ENCODE results near the gene SS18L1. TPM values are rescaled to one million over a fixed set of nuclear protein-coding genes. Genes with fewer than 3 reads are reported as not detected.

Gene SS18L1
- total RNA-seq, 2 experiments from 2014 or later, result 13.7 to 15.2 TPM

DNA sequence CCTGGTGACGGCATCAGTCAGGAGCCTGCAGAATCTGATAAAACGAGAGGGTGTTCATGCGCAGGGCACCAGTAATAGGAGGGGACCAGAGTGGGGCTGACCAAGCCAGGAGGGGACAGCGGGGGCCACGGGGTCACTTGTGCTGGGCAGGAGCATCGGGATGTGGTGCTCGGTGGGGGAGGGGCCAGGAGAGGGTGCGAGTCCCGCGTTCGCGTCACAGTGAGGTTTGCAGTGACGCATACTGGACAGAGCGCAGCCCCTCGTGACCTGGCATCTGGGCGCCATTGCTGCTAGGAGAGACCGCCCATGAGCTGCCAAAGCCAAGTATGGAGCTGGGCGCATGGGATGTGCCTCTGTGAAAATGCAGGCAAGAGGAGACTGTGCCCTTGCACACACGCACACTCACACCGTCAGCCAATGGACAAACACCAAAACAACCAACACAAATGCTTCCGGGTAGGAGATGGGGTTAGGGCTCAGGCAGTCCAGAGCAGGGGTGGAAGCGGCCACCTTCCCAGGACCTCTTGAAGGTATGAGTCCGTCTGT lies 25.4 kb downstream of the SS18L1 start:
- ChIA-PET CTCF (no interaction called here), POLR2A (no interaction called here)
- no peaks in the 10 kb centered on the region for H3K27me3 Mint-ChIP-seq
- peaks cover 22% of the 10 kb centered on the region for H3K36me3 Mint-ChIP-seq
- no peak overlapping the region for H3K27ac Mint-ChIP-seq
- H3K4me3 Mint-ChIP-seq, result no peak overlapping the region
- intact Hi-C loops (cut with micrococcal nuclease), result no loop called here
- H3K9me3 Mint-ChIP-seq, result no peaks in the 10 kb centered on the region
- no peak for DNase-seq
- no peaks in the 10 kb centered on the region for H3K4me1 Mint-ChIP-seq (ENCODE audit: low read depth)

DNA sequence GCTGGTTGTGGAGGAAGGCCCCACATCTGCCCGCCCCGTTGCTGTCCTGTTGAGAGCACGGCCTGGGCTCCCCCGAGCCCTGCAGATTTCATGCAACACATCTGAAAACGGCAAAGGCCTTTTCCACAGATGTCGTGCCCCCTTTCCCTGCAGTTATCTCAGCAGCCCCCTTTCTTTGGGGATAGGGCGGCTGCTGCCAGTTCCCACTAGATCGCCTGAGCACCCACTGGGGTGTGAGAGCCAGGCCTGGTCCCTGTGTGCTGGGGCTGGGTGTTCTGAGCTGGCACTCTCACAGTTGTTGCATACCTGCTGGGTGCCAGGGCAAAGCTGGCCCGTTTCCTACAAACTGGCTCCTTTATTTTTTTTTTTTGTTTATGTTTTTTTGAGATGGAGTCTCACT lies 27.0 kb downstream of the SS18L1 start:
- intact Hi-C loops (cut with micrococcal nuclease), result no loop called here
- H3K4me1 Mint-ChIP-seq (ENCODE audit: low read depth), result no peaks in the 10 kb centered on the region
- DNase-seq, result no peak
- no peak overlapping the region for H3K27ac Mint-ChIP-seq
- H3K27me3 Mint-ChIP-seq, result no peaks in the 10 kb centered on the region
- H3K4me3 Mint-ChIP-seq, result no peak overlapping the region
- POLR2A ChIA-PET, result no interaction called here
- H3K36me3 Mint-ChIP-seq, result peaks cover 14% of the 10 kb centered on the region
- H3K9me3 Mint-ChIP-seq, result no peaks in the 10 kb centered on the region
- CTCF ChIA-PET, result no interaction called here

- Mint-ChIP-seq H3K4me3 (no peak overlapping the region), H3K9me3 (no peaks in the 10 kb centered on the region), H3K4me1 (ENCODE audit: low read depth) (no peaks in the 10 kb centered on the region), H3K27me3 (no peaks in the 10 kb centered on the region), H3K27ac (no peak overlapping the region), H3K36me3 (peaks cover 9% of the 10 kb centered on the region)
- ChIA-PET POLR2A (no interaction called here), CTCF (no interaction called here)
- intact Hi-C loops (cut with micrococcal nuclease), result no loop called here
- no peak for DNase-seq
These were observed 27.7 kb downstream of the SS18L1 start for GRCh38 chr20:62171245-62171644.

DNA sequence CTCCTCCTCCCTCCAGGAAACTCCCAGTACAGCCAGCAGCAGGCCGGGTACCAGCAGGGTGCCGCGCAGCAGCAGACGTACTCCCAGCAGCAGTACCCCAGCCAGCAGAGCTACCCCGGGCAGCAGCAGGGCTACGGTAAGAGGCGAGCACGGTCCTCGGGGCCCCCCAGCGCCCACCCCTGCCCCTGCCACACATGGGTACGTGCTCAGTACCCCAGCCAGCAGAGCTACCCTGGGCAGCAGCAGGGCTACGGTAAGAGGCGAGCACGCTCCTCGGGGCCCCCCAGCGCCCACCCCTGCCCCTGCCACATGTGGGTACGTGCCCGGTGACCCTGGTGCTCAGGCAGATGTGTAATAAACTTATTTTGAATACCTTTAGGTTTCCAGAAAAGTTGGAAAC lies 29.1 kb downstream of the SS18L1 start:
- H3K36me3 Mint-ChIP-seq, result peaks cover 7% of the 10 kb centered on the region
- intact Hi-C loops (cut with micrococcal nuclease), result no loop called here
- ChIA-PET POLR2A (no interaction called here), CTCF (interaction anchor here (0.7 kb wide), 1 partner anchor 162 kb away, joined by 3 read pairs; no protein-coding TSS in a partner anchor)
- no peaks in the 10 kb centered on the region for H3K27me3 Mint-ChIP-seq
- H3K4me1 Mint-ChIP-seq (ENCODE audit: low read depth), result no peaks in the 10 kb centered on the region
- H3K27ac Mint-ChIP-seq, result no peak overlapping the region
- DNase-seq, result no peak
- no peak overlapping the region for H3K4me3 Mint-ChIP-seq
- H3K9me3 Mint-ChIP-seq, result no peaks in the 10 kb centered on the region

DNA sequence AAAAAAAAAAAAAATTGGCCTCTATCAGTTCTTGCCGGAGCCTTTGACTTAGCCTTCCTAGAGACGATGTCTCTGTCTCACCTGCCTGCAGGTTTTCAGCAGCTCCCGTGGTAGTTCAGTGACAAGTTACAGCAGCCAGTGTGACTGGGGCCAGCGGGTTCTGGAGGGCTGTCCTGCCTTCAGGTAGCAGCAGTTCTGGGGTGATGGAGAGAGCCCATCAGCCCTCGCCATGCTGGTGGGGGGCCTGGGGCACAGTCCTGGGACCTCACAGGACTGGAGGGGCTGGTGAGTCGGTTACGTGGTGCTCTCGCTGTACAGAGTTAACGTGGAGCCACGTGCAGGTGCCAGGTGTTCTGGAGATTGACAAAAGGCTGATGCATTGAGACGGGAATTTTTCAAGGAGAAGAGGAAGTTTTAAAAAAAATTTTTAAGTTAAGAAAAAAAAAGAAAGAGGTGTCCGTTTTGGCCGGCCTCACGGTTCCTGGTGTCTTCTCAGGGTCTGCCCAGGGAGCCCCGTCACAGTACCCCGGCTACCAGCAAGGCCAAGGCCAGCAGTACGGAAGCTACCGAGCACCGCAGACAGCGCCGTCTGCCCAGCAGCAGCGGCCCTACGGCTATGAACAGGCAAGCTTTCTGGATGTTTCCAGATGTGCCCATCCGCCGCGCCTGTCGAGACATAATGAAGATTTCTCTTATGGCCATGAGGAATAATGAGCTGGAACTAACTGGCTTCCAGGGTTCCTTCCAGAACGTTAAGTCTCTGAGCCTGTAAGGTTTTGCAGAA lies 30.6 kb downstream of the SS18L1 start:
- no peaks in the 10 kb centered on the region for H3K27me3 Mint-ChIP-seq
- no peak overlapping the region for H3K27ac Mint-ChIP-seq
- no peaks in the 10 kb centered on the region for H3K4me1 Mint-ChIP-seq (ENCODE audit: low read depth)
- peaks cover 4% of the 10 kb centered on the region for H3K36me3 Mint-ChIP-seq
- POLR2A ChIA-PET, result no interaction called here
- intact Hi-C loops (cut with micrococcal nuclease), result no loop called here
- CTCF ChIA-PET, result no interaction called here
- no peak overlapping the region for H3K4me3 Mint-ChIP-seq
- DNase-seq, result no peak
- no peaks in the 10 kb centered on the region for H3K9me3 Mint-ChIP-seq

- H3K27ac Mint-ChIP-seq, result no peak overlapping the region
- intact Hi-C loops (cut with micrococcal nuclease), result no loop called here
- no peak for DNase-seq
- no peaks in the 10 kb centered on the region for H3K4me1 Mint-ChIP-seq (ENCODE audit: low read depth)
- POLR2A ChIA-PET, result no interaction called here
- CTCF ChIA-PET, result no interaction called here
- H3K36me3 Mint-ChIP-seq, result peaks cover 4% of the 10 kb centered on the region
- no peaks in the 10 kb centered on the region for H3K9me3 Mint-ChIP-seq
- H3K27me3 Mint-ChIP-seq, result no peaks in the 10 kb centered on the region
- H3K4me3 Mint-ChIP-seq, result no peak overlapping the region
These were observed 31.5 kb downstream of the SS18L1 start for GRCh38 chr20:62174870-62175624.

- Mint-ChIP-seq H3K27me3 (no peaks in the 10 kb centered on the region), H3K9me3 (no peaks in the 10 kb centered on the region), H3K27ac (no peak overlapping the region), H3K4me1 (ENCODE audit: low read depth) (no peaks in the 10 kb centered on the region), H3K36me3 (peaks cover 4% of the 10 kb centered on the region), H3K4me3 (no peak overlapping the region)
- POLR2A ChIA-PET, result no interaction called here
- CTCF ChIA-PET, result no interaction called here
- intact Hi-C loops (cut with micrococcal nuclease), result no loop called here
- no peak for DNase-seq
These were observed 32.1 kb downstream of the SS18L1 start for GRCh38 chr20:62175711-62176110.

- Mint-ChIP-seq H3K36me3 (peaks cover 4% of the 10 kb centered on the region), H3K9me3 (no peaks in the 10 kb centered on the region), H3K4me3 (no peak overlapping the region), H3K27me3 (no peaks in the 10 kb centered on the region), H3K27ac (no peak overlapping the region), H3K4me1 (ENCODE audit: low read depth) (peaks cover 3% of the 10 kb centered on the region)
- DNase-seq, result no peak
- ChIA-PET POLR2A (interaction anchor here (0.6 kb wide), 1 partner anchor 9 kb away, joined by 3 read pairs; no protein-coding TSS in a partner anchor), CTCF (no interaction called here)
- intact Hi-C loops (cut with micrococcal nuclease), result no loop called here
These were observed 33.3 kb downstream of the SS18L1 start for GRCh38 chr20:62176866-62177265.

DNA sequence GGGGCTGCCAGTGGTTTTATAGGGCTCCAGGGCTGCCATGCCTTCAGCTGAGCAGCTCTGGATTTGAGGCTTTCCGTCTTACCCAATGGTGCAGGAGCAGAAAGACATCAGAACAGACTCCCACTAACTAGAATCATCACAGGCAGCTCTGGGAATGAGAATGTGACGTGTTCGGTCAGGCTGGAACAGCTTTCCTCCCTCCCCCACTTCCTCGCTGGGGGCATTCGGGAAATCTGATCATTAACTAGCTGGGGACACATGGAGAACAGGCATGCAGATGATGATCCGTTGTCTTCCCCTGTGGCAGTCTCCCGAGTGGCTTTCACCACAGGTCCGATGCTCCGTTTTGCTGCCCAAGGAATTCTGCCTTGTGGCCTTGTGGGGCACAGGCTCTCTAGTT lies 33.7 kb downstream of the SS18L1 start:
- ChIA-PET CTCF (no interaction called here), POLR2A (interaction anchor here (0.6 kb wide), 1 partner anchor 9 kb away, joined by 3 read pairs; no protein-coding TSS in a partner anchor)
- intact Hi-C loops (cut with micrococcal nuclease), result no loop called here
- no peaks in the 10 kb centered on the region for H3K9me3 Mint-ChIP-seq
- H3K4me1 Mint-ChIP-seq (ENCODE audit: low read depth), result peaks cover 7% of the 10 kb centered on the region
- no peaks in the 10 kb centered on the region for H3K27me3 Mint-ChIP-seq
- no peak for DNase-seq
- no peak overlapping the region for H3K4me3 Mint-ChIP-seq
- H3K36me3 Mint-ChIP-seq, result peaks cover 4% of the 10 kb centered on the region
- H3K27ac Mint-ChIP-seq, result no peak overlapping the region

DNA sequence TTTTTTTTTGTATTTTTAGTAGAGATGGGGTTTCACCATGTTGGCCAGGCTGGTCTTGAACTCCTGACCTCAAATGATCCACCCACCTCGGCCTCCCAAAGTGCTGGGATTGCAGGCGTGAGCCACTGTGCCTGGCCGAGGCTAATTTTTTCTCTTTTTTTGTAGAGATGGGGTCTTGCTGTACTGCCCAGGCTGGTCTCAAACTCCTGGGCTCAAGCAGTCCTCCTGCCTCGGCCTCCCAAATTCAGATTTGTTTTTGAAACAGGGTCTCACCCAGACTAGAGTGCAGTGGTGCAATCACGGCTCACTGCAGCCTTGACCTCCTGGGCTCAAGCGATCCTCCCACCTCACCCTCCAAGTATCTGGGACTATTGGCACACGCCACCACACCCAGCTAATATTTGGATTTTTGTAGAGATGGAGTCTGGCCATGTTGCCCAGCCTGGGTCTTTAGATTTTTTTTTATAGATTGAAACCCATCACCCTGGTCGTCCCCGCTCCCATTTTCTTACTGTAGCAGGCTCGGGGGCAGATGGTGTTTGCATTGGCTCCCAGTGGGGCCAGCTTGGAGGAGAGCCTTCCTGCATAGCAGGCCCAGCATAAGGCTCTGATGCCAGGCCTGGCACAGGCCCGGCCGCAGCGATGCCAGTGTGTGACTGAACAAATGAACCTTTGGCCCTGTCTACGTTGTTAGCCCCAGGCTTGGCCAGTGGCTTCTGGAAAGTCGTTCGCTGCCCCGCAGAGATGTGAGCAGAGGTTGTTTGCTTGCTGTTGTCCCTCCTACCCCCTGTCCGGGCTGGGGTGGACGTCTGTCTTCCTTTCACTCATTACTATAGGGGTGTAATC lies 35.0 kb downstream of the SS18L1 start:
- intact Hi-C loops (cut with micrococcal nuclease), result no loop called here
- Mint-ChIP-seq H3K27me3 (no peaks in the 10 kb centered on the region), H3K4me3 (no peak overlapping the region), H3K36me3 (peaks cover 7% of the 10 kb centered on the region), H3K27ac (no peak overlapping the region), H3K4me1 (ENCODE audit: low read depth) (peaks cover 10% of the 10 kb centered on the region), H3K9me3 (no peaks in the 10 kb centered on the region)
- DNase-seq, result no peak
- ChIA-PET CTCF (no interaction called here), POLR2A (no interaction called here)

DNA sequence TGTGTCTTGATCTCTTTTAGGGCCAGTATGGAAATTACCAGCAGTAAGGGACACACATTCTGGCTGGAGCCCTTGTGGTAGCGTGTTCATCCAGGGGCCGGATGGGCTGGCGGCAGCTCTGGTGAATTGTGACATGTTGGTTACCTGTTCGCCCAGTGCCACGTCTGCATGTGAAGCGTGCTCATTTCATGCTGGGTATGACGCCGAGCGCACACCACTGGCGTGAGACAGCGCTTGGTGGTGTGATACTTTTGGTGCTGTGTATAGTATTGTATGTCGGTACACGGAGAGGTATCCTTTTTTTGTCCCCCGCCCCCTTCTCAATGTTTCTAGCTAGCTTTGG lies 35.6 kb downstream of the SS18L1 start:
- no peaks in the 10 kb centered on the region for H3K27me3 Mint-ChIP-seq
- peaks cover 4% of the 10 kb centered on the region for H3K36me3 Mint-ChIP-seq
- intact Hi-C loops (cut with micrococcal nuclease), result no loop called here
- H3K9me3 Mint-ChIP-seq, result no peaks in the 10 kb centered on the region
- POLR2A ChIA-PET, result no interaction called here
- no peak overlapping the region for H3K4me3 Mint-ChIP-seq
- H3K27ac Mint-ChIP-seq, result no peak overlapping the region
- H3K4me1 Mint-ChIP-seq (ENCODE audit: low read depth), result peaks cover 16% of the 10 kb centered on the region
- CTCF ChIA-PET, result no interaction called here
- DNase-seq, result no peak

DNA sequence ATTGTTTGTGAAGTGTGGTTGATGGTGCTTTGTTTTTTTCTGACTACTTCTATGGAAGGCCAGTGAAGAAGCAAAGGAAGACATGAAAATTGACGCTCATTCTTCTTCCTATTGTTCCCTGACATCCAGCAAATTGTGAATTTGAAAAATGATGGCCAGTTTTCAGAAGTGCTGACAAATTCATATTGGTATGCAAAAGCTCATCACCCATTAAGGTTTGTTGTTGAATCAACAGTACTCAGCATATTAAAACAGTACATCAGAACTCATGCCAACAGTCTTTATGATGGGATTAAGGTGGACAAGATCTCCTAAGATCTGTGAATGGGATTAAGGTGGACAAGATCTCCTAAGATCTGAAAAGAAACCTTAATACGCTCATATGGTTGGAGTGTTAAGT lies 38.2 kb downstream of the SS18L1 start:
- H3K4me3 Mint-ChIP-seq, result peak overlapping the region; percentile 87
- peak overlapping the region; percentile 91 for H3K27ac Mint-ChIP-seq
- H3K27me3 Mint-ChIP-seq, result no peaks in the 10 kb centered on the region
- ChIA-PET POLR2A (interaction anchor here (1.4 kb wide), 1 partner anchor 60 kb away, joined by 4 read pairs; no protein-coding TSS in a partner anchor), CTCF (no interaction called here)
- no peak for DNase-seq
- H3K9me3 Mint-ChIP-seq, result no peaks in the 10 kb centered on the region
- H3K4me1 Mint-ChIP-seq (ENCODE audit: low read depth), result peaks cover 31% of the 10 kb centered on the region
- intact Hi-C loops (cut with micrococcal nuclease), result loop anchor here (1.0 kb wide), 3 partner anchors 22 to 60 kb away; partner anchors contain the start of genes LSM14B and OSBPL2
- H3K36me3 Mint-ChIP-seq, result peaks cover 4% of the 10 kb centered on the region
